ENCODE data around the gene ROMO1.

The ROMO1 gene

GRCh38 chr20:35699127-35699956 is at the start of gene ROMO1, which contains the start of gene NFS1:
Gene ROMO1 (plus strand): TSS chr20:35699405. CDS start chr20:35699633, 228 bp downstream.
Gene NFS1 (minus strand): TSS chr20:35699352. CDS start chr20:35699288, 64 bp downstream.
- DNase-seq, result peak; percentile 65 to 84 (median 82)

GRCh38 chr20:35650632-35651031 is 48.6 kb upstream of the ROMO1 start:
- no peak for DNase-seq

GRCh38 chr20:35651958-35652357 is 47.2 kb upstream of the ROMO1 start:
- no peak for DNase-seq

GRCh38 chr20:35652641-35653429 is 46.4 kb upstream of the ROMO1 start:
- DNase-seq, result no peak

- DNase-seq, result no peak
Measured at GRCh38 chr20:35653430-35653734, 45.8 kb upstream of the ROMO1 start.

- no peak for DNase-seq
Measured at GRCh38 chr20:35653893-35654292, 45.3 kb upstream of the ROMO1 start.

GRCh38 chr20:35654415-35654814 is 44.8 kb upstream of the ROMO1 start:
- DNase-seq, result no peak

- DNase-seq, result peak in 2 of 6 experiments; percentile 7 to 19
Measured at GRCh38 chr20:35657271-35657670, 41.9 kb upstream of the ROMO1 start.

GRCh38 chr20:35660122-35660937 is 38.9 kb upstream of the ROMO1 start:
- no peak for DNase-seq

- DNase-seq, result no peak
Measured at GRCh38 chr20:35661053-35661452, 38.2 kb upstream of the ROMO1 start.

GRCh38 chr20:35661908-35662307 is 37.3 kb upstream of the ROMO1 start:
- DNase-seq, result no peak

- DNase-seq, result no peak
Measured at GRCh38 chr20:35662551-35662950, 36.7 kb upstream of the ROMO1 start.

GRCh38 chr20:35663516-35664465 is 35.4 kb upstream of the ROMO1 start:
- peak; percentile 45 to 82 (median 69) for DNase-seq

GRCh38 chr20:35664466-35665206 is 34.6 kb upstream of the ROMO1 start, which contains the start of the genes CPNE1 and RBM12:
Gene CPNE1 (minus strand): TSS chr20:35664900. CDS start chr20:35632923, 31,977 bp downstream.
Gene RBM12 (minus strand): TSS chr20:35664900. CDS start chr20:35655322, 9,578 bp downstream.
- DNase-seq, result peak; percentile 89 to 96 (median 90)

- DNase-seq, result no peak
Measured at GRCh38 chr20:35665949-35666288, 33.3 kb upstream of the ROMO1 start.

- DNase-seq, result no peak
Measured at GRCh38 chr20:35669221-35669620, 30.0 kb upstream of the ROMO1 start.

GRCh38 chr20:35669681-35670080 is 29.5 kb upstream of the ROMO1 start:
- no peak for DNase-seq

- no peak for DNase-seq
Measured at GRCh38 chr20:35673884-35674283, 25.3 kb upstream of the ROMO1 start.

GRCh38 chr20:35674921-35675320 is 24.3 kb upstream of the ROMO1 start:
- DNase-seq, result no peak

GRCh38 chr20:35680452-35681183 is 18.6 kb upstream of the ROMO1 start:
- no peak for DNase-seq

Measured in stimulated activated naive CD4-positive, alpha-beta T cell (primary cell).